Measurements from ENCODE around the gene ZNF592.

GRCh38 chr15:84772031-84772430 is 23.6 kb downstream of the ZNF592 start:
- TF ChIP-seq CTCF (IDR thresholded peaks at IDR 0.05 in 2 of 3, conservative IDR thresholded peaks at IDR 0.05 in 1 of 3; ENCODE audit: insufficient read depth in 2 of 3, low read depth in 1 of 3, low read length in 3 of 3) (no peak), TEAD1 (CRISPR knock-in tag; IDR thresholded peaks at IDR 0.05) (no peak), SMARCC2 (IDR thresholded peaks at IDR 0.05; ENCODE audit: low read depth) (no peak), TAF1 (IDR thresholded peaks at IDR 0.05; ENCODE audit: control insufficient read depth, extremely low read depth, insufficient read depth, low read length, severe bottlenecking) (no peak)

All from K562 (cell line).